Adrenal gland (tissue), 5 donors: ENCODE data around the gene B9D2.

ENCODE experiments used
- POLR2A ChIP-seq, 2 donors: fragments of 450-650 bp; IDR thresholded peaks; one replicate each; pipeline ENCODE4 v1.6.1; 2017; ENCODE audit warnings: antibody characterized with exemption in 2 of 2, mild to moderate bottlenecking in 2 of 2, moderate library complexity in 1 of 2
- TF ChIP-seq, protein P1 (sequence below), 6 experiments: fragments of 450-650 bp in 4 of 6; fragments of 200-600 bp in 2 of 6; sonication (generic) in 1 of 6; IDR thresholded peaks; 1 replicate in 5 of 6; 2 replicates in 1 of 6; pipeline versions ENCODE4 v1.5.1 to v1.8.0; 2016 to 2021; ENCODE audit warnings: antibody characterized with exemption in 6 of 6, mild to moderate bottlenecking in 2 of 6, moderate library complexity in 1 of 6
- donor health status: DM: no; HTN: no; CAD: no.

DNA sequence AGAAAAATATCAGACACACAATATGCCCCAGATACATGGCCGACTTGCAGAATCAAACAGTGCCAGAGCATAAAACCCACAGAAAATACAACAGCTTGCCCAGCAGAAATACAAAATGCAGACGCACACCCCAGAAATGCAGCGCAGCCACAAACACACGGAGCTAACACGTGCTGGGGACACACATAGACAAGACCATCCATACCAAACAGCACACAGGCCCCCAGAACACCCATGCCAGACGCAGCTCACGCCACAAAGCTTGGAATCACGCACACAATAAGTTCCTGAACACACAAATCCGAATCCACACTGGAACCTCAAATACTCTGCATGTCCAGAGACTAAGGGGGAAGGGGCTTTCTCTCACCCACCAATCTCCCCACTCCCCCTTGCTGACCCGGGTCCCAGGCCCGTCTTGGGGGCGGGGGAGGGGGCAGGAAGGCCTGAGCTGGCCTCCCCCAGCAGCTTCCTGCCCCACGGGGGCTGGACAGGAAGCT, 36.8 kb downstream of the B9D2 start:
- TF ChIP-seq, protein P1, sequence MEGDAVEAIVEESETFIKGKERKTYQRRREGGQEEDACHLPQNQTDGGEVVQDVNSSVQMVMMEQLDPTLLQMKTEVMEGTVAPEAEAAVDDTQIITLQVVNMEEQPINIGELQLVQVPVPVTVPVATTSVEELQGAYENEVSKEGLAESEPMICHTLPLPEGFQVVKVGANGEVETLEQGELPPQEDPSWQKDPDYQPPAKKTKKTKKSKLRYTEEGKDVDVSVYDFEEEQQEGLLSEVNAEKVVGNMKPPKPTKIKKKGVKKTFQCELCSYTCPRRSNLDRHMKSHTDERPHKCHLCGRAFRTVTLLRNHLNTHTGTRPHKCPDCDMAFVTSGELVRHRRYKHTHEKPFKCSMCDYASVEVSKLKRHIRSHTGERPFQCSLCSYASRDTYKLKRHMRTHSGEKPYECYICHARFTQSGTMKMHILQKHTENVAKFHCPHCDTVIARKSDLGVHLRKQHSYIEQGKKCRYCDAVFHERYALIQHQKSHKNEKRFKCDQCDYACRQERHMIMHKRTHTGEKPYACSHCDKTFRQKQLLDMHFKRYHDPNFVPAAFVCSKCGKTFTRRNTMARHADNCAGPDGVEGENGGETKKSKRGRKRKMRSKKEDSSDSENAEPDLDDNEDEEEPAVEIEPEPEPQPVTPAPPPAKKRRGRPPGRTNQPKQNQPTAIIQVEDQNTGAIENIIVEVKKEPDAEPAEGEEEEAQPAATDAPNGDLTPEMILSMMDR (IDR thresholded peaks at IDR 0.05), result no peak
- no peak for TF ChIP-seq POLR2A (IDR thresholded peaks at IDR 0.05)
